NCI-H2196 (cell line): ENCODE data around the gene MRPS18A.
"Not testable (repeated sequence)": the region's sequence is repeated elsewhere in the genome, so short reads cannot be mapped to it uniquely, and the experiment has no call there.

Source experiments
- DNase-seq: peaks from one replicate; lab custom pipeline; 2025; ENCODE audit not compliant: unreplicated experiment; lab: John Stamatoyannopoulos, UW

The MRPS18A gene

DNA sequence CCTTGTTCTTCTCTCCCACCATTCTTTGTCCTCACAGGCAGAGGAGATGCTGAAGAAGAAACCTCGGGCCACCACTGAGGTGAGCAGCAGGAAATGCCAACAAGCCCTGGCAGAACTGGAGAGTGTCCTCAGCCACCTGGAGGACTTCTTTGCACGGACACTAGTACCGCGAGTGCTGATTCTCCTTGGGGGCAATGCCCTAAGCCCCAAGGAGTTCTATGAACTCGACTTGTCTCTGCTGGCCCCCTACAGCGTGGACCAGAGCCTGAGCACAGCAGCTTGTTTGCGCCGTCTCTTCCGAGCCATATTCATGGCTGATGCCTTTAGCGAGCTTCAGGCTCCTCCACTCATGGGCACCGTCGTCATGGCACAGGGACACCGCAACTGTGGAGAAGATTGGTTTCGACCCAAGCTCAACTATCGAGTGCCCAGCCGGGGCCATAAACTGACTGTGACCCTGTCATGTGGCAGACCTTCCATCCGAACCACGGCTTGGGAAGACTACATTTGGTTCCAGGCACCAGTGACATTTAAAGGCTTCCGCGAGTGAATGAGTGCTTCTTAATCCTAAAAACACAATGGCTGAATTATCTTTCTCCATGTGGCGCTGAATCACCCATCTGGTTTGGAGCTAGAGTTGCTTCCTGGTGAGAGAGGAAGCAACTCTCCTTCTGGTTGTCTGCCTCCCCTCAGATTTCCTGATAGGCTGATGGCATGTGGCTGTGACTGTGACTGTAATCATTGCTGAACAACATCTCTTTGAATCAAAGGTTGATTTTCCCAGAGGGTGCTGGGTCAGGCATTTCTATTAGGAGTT, 47.4 kb downstream of the MRPS18A start:
- no peak for DNase-seq

DNA sequence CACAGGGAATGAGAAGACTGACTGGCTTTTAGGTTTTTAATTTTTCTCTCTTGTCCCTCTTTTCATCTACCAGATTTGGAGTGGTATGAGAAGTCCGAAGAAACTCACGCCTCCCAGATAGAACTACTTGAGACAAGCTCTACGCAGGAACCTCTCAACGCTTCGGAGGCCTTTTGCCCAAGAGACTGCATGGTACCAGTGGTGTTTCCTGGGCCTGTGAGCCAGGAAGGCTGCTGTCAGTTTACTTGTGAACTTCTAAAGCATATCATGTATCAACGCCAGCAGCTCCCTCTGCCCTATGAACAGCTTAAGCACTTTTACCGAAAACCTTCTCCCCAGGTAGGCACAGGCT, 51.3 kb downstream of the MRPS18A start:
- no peak for DNase-seq

DNA sequence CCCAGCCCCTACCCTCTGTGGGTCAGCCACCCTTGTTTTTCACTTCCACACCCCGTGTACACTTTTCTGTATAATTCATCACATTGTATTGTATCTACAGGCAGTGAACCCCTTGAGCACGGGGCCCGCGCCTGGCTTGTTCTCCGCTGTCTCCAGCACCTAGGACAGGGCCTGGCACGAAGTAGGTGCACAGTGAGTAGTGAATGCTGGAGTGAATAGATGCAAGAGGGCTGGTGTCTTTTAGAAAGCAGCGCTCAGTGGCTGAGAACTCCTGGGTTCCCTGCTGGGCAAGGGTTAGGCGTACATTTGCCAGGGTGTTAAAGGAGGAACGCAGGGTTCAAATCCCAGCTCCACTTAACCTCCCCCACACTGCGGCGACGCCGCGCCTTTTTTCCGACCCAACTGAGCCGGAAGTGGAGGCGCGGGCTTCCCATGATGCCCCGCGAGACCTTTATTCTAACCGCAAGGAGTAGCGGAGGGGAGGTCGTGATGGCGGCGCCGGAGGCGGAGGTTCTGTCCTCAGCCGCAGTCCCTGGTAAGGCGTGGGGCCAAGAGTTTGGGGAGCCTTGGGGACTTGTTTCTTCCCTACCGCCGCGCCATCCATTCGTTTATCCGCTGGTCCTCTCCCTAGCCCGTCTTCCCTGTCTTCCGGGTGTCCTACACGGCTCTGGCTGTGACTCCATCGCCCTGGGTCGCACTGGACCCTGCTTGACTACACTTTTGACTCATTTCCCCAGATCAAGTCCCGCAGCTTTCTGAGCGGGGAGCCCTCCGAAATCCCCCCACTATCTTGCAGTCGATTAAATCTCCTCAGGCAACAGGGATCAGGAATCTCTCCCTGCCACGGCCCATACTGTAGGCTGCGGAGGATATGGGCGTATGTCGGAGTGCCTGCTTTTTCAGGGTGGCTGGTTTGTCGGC, 51.9 kb downstream of the MRPS18A start, which contains the start of gene MAD2L1BP:
MAD2L1BP (plus strand) TSS at position 454 of the 921 bp plus-strand sequence; CDS start at position 490, 36 bp downstream.
- DNase-seq: peak; percentile 90

DNA sequence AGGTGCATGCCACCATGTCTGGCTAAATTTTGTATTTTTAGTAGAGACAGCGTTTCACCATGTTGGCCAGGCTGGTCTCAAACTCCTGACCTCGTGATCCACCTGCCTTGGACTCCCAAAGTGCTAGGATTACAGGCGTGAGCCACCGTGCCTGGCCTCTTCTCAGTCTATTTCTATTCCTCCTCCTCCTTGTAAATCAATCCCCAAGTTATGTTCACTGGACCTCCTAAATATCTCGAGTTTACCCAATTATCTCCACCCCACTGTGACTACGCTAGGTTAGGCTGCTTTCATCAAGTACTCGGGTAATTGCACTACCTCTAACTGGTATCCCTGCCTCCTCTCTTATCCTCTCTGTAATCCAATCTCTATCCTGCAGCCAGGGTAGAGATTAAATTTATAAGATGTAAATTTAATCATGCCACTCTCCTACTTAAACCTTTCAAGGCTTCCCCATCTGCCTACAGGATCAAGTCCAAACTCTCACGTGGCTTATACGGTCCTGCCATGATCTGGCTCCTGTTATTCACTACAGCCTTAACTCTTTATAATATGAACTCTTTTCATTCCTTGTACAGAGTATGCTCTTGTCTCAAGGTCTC, 52.8 kb downstream of the MRPS18A start:
- no peak for DNase-seq

DNA sequence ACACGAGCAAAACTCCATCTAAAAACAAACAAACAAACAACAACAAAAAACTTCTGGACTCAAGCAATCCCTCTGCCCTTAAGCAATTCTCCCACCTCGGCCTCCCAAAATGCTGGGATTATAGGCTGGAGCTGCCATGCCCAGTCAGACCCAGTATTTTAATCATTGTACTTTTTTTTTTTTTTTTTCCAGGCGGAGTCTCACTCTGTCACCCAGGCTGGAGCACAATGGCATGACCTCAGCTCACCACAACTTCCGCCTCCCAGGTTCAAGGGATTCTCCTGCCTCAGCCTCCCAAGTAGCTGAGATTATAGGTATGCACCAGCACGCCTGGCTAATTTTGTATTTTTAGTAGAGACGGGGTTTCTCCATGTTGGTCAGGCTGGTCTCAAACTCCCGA, 54.6 kb downstream of the MRPS18A start:
- not testable (repeated sequence) for DNase-seq

DNA sequence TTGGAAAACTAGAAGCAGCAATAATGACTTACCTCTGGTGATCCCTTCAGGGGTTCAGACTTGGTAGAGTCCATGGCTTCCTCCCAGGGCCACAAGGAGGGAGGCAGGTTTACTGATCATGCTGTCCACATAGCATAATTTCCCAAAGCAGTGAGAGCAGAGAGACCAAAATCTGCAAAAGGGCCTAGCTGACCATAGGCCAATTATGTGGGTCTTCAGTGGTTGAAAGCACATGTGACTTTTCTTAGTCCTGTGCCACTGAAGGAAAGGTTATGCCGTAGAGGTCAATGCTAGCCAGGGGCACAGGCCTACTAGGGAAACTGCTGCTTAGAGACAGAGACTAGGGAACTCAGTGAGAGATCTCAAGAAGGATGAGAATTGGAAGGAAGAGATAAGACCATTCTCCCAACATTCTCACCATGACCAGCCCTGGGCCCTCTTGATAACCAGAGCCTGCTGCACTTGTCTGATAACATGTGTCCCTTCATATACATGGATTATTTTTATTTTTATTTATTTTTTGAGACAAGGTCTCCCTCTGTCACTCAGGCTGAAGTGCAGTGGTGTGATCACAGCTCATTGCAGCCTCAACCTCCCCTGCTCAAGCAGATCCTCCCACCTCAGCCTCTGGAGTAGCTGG, 56.5 kb downstream of the MRPS18A start:
- DNase-seq: no peak

DNA sequence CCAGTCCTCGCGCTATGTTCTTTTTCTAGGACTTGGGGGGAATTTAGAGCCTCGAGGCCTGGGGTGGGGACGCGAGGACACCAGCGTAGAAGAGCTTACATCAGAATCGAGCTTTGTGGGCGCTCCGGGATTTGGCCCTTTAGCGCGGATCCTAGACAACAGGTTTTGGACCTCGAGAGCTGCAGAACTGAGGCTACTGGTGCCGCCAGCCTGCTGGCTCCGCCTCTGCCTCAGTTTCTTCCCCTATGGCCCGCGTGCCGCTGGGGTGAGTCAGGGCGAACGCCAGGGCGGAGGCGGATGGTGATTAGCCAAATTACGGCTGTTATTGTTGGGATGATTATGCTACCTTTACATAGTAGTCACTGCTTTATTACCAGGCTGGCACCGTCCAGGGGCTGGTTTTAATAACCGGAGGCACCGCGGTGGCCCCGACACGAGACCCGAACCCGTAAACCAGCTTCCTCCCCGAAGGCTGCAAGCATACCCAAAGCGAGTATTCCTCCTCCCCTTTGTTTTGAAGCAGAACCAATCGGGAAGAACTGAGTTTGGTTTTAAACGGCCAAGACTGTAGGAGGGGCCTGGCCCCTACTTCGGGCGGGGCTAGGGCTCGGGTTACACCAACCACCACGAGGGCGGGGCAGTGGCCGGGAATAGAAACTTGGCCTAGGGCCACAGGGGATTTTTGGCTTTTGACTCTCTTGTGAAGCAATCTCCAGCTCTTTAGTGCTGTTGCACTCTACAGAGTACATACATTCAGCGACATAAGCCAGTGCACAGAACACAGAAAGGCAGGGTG, 57.9 kb downstream of the MRPS18A start:
- DNase-seq: peak; percentile 96

DNA sequence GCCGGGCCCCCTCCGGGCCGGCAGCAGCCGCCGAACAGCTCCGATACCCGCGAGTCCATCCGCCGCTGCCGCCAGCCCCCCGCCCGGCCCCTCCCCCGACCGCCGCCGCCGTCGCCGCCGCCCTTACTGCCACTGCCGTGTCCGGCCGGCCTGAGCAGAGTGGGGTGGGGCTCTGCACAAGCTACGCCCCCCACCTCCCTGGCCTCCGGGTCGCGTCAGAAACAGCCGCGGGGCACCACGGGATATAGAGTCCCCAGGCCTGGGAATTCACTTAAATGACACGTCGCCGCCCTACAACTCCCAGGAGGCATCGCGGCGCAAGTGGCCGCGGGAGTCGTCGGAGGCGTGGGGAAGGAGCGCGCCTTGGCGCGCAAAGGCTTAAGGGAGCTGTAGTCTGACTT, 58.5 kb downstream of the MRPS18A start, which contains the start of gene GTPBP2:
GTPBP2 (minus strand) TSS at position 161 of the 401 bp plus-strand sequence; CDS start at position 59, 102 bp downstream.
- DNase-seq: peak; percentile 99

DNA sequence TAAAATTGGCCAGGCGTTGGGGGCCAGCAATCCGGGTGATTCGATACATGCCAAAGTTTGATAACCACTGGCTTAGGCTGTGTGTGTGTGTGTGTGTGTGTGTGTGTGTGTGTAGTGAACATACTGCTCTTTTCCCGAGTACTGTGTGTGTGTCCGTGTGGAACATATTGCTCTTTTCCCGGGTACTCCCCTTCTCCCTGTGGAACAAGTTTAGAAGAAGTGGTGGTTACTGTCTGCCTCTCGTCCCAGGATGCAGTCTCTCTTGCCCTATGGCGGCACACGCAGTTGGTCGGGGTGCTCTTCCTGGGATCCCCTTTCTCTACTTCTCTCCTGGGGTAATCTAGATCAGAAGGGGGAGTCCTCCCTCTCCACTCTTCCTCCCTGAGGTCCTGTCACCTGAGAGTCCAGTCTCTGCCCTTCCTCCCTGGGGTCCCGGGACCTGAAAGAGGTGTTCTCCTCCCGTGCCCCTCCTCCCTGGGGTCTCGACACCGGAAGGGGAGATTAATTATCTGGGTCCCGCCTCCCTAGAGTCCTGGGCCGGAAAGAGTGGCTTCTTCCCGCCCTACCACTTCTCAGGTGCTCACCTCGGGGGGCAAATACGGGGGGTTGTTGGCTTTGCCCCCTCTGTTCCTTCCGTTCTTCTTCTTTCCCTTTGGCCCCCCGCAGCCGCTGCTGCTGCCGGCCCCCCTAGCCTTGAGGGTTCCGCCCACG, 59.0 kb downstream of the MRPS18A start:
- DNase-seq: peak; percentile 50

DNA sequence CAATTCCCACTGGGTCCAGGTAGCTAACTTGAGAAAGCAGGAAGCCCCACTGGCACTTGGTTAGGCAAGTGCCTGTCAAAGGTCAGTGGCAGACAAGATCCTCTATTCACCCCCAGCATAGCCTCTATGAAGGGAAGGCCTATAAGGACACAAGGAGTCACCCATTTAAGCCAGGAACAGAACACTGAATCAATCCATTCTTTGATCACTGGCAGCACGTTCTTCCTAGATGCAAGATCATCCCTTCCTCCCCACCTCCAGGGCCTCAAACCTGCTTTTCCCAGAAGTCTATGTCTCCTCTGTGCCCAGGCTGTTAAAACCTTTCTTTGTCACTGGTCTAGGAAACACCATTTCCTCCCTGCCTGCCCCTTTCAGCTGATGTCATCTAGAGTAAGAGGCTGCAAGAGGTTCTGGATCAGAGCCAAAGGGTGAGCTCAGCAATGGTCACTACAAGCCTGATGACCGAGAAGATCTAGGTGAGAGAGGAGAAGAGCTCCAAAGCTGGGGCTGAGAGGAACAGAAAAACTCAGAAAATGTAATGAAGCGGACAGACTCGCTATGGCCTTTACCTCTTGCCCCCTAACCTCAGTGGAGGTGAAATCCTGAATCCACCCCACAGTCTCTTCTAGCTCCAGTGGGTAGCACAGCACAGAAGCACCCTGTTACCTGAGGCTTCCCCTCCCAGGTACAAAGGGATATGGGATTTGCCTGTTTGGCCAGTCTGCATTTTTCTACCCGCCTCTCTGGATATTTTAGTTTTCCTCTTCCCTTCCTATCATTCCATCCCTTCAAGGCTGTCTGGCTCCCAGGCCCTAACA, 60.4 kb downstream of the MRPS18A start:
- peak; percentile 97 for DNase-seq

DNA sequence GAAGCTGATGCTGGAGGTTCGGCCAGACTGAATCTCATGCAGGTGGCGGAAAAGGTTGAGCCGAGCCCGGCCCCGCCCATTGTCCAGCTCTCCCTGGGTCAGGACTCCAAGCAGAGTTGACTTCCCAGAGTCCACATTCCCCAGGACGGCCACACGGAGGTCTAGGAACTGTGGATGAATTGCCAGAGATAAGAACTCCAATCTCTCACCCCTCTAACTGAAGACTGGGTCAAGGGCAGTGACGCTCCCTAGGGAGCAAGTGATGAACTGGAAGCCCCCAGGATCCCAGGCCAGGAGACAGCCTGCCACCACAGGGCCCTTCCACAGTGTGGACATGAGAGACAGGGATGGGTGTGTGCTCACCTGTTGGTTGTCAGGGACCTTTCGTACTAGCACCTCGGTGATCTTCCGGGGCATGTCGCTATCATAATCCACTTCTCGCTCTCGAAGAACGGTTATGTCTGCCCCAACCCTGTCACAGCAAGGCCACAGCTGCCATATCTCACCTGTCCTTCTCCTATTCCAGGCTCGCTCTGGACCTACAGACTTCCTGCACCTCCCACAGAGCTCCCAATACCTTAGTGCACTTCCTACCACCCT, 62.1 kb downstream of the MRPS18A start:
- DNase-seq: no peak

DNA sequence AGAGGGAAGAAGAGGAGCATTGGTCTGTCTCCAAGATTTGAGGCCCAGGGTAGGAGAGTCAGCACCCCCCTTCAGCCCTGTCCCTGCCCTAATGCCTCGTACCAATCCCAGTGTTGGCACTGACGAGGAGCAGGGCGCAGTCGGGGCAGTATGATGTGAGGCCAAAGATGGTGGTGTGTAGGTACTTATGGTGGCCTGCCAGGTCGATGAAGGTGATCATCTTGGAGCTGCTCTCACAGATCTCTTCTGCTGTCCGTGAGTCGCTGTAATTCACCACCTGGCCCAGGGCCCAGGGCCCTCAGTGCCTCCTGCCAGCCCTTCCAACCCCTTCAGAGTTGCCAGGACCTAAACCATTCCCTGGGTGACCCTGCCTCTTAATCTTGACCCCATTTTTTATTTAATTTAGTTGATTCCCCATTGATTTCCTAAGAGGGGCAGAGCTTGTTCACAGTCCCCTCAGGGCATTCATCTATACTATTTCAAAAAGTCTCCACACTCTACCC, 62.8 kb downstream of the MRPS18A start:
- no peak for DNase-seq

DNA sequence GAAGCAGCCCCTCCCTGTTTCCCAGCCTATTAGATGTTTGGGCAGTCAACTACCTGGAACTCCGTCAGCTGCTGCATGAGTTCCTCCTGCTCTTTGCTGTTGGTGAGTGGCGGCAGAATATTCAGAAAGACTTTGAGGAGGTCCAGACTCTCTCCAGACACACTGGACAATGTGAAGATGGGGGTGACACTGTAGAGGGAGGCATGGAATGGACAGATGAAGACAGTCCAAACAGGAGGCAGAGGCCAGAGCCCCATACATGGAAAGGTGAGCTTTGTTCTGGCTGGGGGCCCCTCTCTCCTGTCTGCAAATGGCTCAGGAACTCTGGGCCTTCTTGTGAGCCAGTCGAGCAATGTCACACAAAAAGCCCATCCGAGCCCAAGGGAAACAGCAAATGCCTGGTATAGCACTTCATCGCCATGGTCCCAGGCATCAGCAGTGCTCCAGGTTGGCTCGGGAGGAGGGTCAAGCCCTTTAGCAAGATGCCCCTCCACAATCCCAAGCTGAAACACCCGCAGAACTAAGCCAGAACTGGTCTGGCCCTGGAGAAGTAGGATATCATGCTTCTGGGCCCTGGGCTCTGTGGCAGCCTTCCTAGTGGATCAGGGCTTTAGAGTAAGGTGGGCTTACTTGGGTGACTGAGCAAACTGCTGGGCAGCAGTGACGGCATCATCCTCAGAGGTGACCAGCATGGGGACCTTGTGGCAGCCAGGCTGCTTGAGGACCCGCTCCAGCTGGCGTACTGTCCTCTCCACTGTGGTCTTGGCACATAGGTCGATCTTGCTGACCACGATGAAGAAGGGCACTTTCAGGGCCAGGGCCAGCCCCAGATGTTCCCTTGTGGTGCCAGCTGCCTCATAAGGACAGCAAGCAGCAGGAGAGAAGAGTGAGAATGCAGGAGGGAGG, 63.5 kb downstream of the MRPS18A start:
- no peak for DNase-seq

DNA sequence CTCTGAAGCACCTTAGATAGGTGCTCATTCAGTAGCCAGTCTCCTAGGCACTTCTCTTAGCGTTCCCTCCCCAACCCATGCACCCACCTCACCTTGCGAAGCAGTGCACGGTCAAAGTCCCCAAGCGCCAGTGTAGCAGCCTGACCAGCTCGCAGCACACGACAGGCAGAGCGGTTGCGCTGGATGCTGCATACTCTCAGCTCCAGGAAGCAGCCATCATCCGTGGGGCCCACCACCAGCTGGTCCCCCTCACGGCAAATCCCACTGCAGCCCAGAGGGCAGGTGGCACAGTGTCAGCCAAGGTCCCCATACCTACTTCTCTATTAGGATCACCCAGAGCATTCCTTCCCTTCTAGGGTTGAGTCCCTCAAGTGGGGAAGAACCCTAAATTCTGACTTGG, 65.0 kb downstream of the MRPS18A start:
- no peak for DNase-seq

DNA sequence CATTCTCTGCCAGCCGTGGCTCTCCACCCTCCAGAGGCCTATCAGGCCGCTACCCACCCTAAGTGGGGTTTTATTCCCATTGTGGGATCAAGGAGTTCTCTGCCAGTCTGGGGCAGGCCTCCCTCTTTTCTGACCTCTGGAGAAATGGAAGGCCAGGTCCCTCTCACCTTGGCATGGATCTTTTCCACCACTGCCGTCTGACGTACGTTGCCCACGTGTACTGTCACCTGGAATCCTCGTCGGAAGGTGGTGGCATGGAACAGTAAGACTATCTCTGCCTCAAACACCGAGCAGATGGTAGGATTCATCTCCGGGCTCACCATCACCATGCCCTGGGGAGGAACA, 65.8 kb downstream of the MRPS18A start:
- DNase-seq: no peak
